CD4-positive, CD25-positive, alpha-beta regulatory T cell (primary cell): ENCODE data around the gene IDI1. TPM values are rescaled to one million over a fixed set of nuclear protein-coding genes. Genes with fewer than 3 reads are reported as not detected.
A peak's percentile ranks its signal among the peaks of the same experiment; 100 is the strongest.

Source experiments
- ATAC-seq, 2 donors: fragments of 150-1000 bp; cut with Tn5 transposase; one replicate each; pipeline ENCODE4 v1.10.0; 2021; ENCODE audit warnings: low read depth in 2 of 2, moderate number of reproducible peaks in 2 of 2, moderate library complexity in 1 of 2
- DNase-seq, 3 donors: peaks; one replicate each; pipeline versions ENCODE4 v3.0.0 to v3.0.0-alpha.2; 2012 to 2022; ENCODE audit warnings: mixed read lengths in 1 of 3
- H3K27ac ChIP-seq: one replicate; pipeline ENCODE4 v1.7.0; 2013; ENCODE audit warnings: mild to moderate bottlenecking, low read length; ENCODE audit not compliant: insufficient read depth, poor library complexity, severe bottlenecking
- H3K27me3 ChIP-seq: one replicate; pipeline ENCODE4 v1.7.0; 2013; ENCODE audit warnings: low read length; ENCODE audit not compliant: control insufficient read depth, insufficient read depth
- H3K36me3 ChIP-seq: one replicate; pipeline ENCODE4 v1.7.0; 2013; ENCODE audit warnings: mild to moderate bottlenecking, low read length, moderate library complexity; ENCODE audit not compliant: control insufficient read depth, insufficient read depth
- H3K4me1 ChIP-seq: 2 replicates; pipeline ENCODE4 v1.7.0; 2013; ENCODE audit warnings: mild to moderate bottlenecking, low read length; ENCODE audit not compliant: insufficient read depth, control insufficient read depth, poor library complexity, severe bottlenecking
- H3K4me3 ChIP-seq: one replicate; pipeline ENCODE4 v1.7.0; 2013; ENCODE audit warnings: low read depth, mild to moderate bottlenecking, low read length, moderate library complexity
- H3K9me3 ChIP-seq, 2 experiments: 1 replicate in 1 of 2; 2 replicates in 1 of 2; pipeline ENCODE4 v1.7.0; 2013; ENCODE audit warnings: low read length in 2 of 2, mild to moderate bottlenecking in 1 of 2, moderate library complexity in 1 of 2; ENCODE audit not compliant: control insufficient read depth in 2 of 2
- H3K27ac Mint-ChIP-seq, 3 donors: one replicate each; pipeline ENCODE4 v1.8.0; 2020 to 2022; ENCODE audit warnings: mild to moderate bottlenecking in 3 of 3, mixed read lengths in 3 of 3, moderate library complexity in 2 of 3
- H3K27me3 Mint-ChIP-seq: one replicate; pipeline ENCODE4 v1.8.0; 2022; ENCODE audit warnings: mild to moderate bottlenecking, mixed read lengths
- H3K36me3 Mint-ChIP-seq: one replicate; pipeline ENCODE4 v1.8.0; 2020; ENCODE audit warnings: mixed read lengths
- H3K4me1 Mint-ChIP-seq, 4 donors: one replicate each; pipeline ENCODE4 v1.8.0; 2020 to 2022; ENCODE audit warnings: mixed read lengths in 4 of 4, mild to moderate bottlenecking in 1 of 4
- H3K4me3 Mint-ChIP-seq, 4 donors: one replicate each; pipeline ENCODE4 v1.8.0; 2020 to 2022; ENCODE audit warnings: mild to moderate bottlenecking in 4 of 4, mixed read lengths in 4 of 4, moderate library complexity in 3 of 4
- H3K9me3 Mint-ChIP-seq, 7 donors: one replicate each; pipeline ENCODE4 v1.8.0; 2020 to 2022; ENCODE audit warnings: mixed read lengths in 7 of 7, mild to moderate bottlenecking in 3 of 7, moderate library complexity in 2 of 7
- polyA plus RNA-seq, 4 donors: library from polyadenylated mRNA; unstranded; fragments of 300-500 nt; fragmentation: Illumina TruSeq; gene quantifications; one replicate each; pipeline ENCODE4 v1.2.3, GENCODE V29; 2021
- total RNA-seq: library from RNA; stranded (reverse); gene quantifications from one replicate; pipeline ENCODE4 v1.2.3, GENCODE V29; 2022

IDI1 gene
- total and polyA plus RNA-seq, 5 donors from 2014 or later: 47.0 to 179 (median 50.2) TPM

GRCh38 chr10:1003884-1004670 is 44.8 kb downstream of the IDI1 start:
- peaks cover 9 to 12% of the 10 kb centered on the region in 2 experiments for H3K9me3 ChIP-seq
- Mint-ChIP-seq H3K4me1 (peaks cover 0 to 19% (median 4%) of the 10 kb centered on the region in 4 donors), H3K36me3 (peaks cover 65% of the 10 kb centered on the region), H3K4me3 (no peak overlapping the region), H3K27me3 (no peaks in the 10 kb centered on the region), H3K9me3 (peaks cover 0 to 18% (median 4%) of the 10 kb centered on the region in 7 donors), H3K27ac (peak overlapping the region in 1 of 3 donors; percentile 20)
- no peaks in the 10 kb centered on the region for H3K4me1 ChIP-seq
- DNase-seq (no peak), ATAC-seq (no peak)
- no peaks in the 10 kb centered on the region for H3K27me3 ChIP-seq
- no peak overlapping the region for H3K27ac ChIP-seq
- no peak overlapping the region for H3K4me3 ChIP-seq
- peaks cover 94% of the 10 kb centered on the region for H3K36me3 ChIP-seq

GRCh38 chr10:1002425-1003006 is 46.4 kb downstream of the IDI1 start:
- no peak for ATAC-seq
- H3K27ac ChIP-seq: no peak overlapping the region
- H3K27me3 ChIP-seq: no peaks in the 10 kb centered on the region
- Mint-ChIP-seq H3K4me1 (peaks cover 0 to 17% (median 4%) of the 10 kb centered on the region in 4 donors), H3K4me3 (no peak overlapping the region), H3K36me3 (peaks cover 64% of the 10 kb centered on the region), H3K9me3 (peaks cover 0 to 18% (median 4%) of the 10 kb centered on the region in 7 donors), H3K27ac (no peak overlapping the region), H3K27me3 (no peaks in the 10 kb centered on the region)
- H3K4me1 ChIP-seq: no peaks in the 10 kb centered on the region
- DNase-seq: no peak
- no peak overlapping the region for H3K4me3 ChIP-seq
- H3K36me3 ChIP-seq: peaks cover 94% of the 10 kb centered on the region
- H3K9me3 ChIP-seq: peaks cover 9 to 12% of the 10 kb centered on the region in 2 experiments

GRCh38 chr10:997266-998022 is 51.5 kb downstream of the IDI1 start:
- Histone ChIP-seq H3K4me3 (no peak overlapping the region), H3K4me1 (no peaks in the 10 kb centered on the region), H3K27me3 (no peaks in the 10 kb centered on the region), H3K27ac (no peak overlapping the region), H3K36me3 (peaks cover 94% of the 10 kb centered on the region), H3K9me3 (peaks cover 2 to 6% of the 10 kb centered on the region in 2 experiments)
- Mint-ChIP-seq H3K36me3 (peaks cover 69% of the 10 kb centered on the region), H3K27me3 (no peaks in the 10 kb centered on the region), H3K27ac (no peak overlapping the region), H3K4me1 (peaks cover 0 to 10% (median 6%) of the 10 kb centered on the region in 4 donors), H3K4me3 (no peak overlapping the region), H3K9me3 (peaks cover 0 to 11% (median 3%) of the 10 kb centered on the region in 7 donors)
- no peak for DNase-seq
- no peak for ATAC-seq

- no peak overlapping the region for H3K4me3 ChIP-seq
- peaks cover 0 to 12% (median 9%) of the 10 kb centered on the region in 4 donors for H3K4me1 Mint-ChIP-seq
- H3K27me3 ChIP-seq: no peaks in the 10 kb centered on the region
- H3K4me3 Mint-ChIP-seq: no peak overlapping the region
- peaks cover 0 to under 1% (median 0%) of the 10 kb centered on the region in 7 donors for H3K9me3 Mint-ChIP-seq
- no peaks in the 10 kb centered on the region for H3K9me3 ChIP-seq
- ATAC-seq (no peak), DNase-seq (no peak)
- peaks cover 82% of the 10 kb centered on the region for H3K36me3 ChIP-seq
- no peaks in the 10 kb centered on the region for H3K27me3 Mint-ChIP-seq
- no peaks in the 10 kb centered on the region for H3K4me1 ChIP-seq
- H3K27ac ChIP-seq: no peak overlapping the region
- peaks cover 55% of the 10 kb centered on the region for H3K36me3 Mint-ChIP-seq
- H3K27ac Mint-ChIP-seq: no peak overlapping the region
Observed at GRCh38 chr10:996031-996430, 52.9 kb downstream of the IDI1 start.

GRCh38 chr10:995559-995926 is 53.4 kb downstream of the IDI1 start:
- Mint-ChIP-seq H3K4me3 (peak overlapping the region in 1 of 4 donors; percentile 13), H3K36me3 (peaks cover 53% of the 10 kb centered on the region), H3K9me3 (no peaks in the 10 kb centered on the region), H3K4me1 (peaks cover 0 to 17% (median 11%) of the 10 kb centered on the region in 4 donors), H3K27me3 (no peaks in the 10 kb centered on the region), H3K27ac (peak overlapping the region in 2 of 3 donors; percentile 34 to 91)
- Histone ChIP-seq H3K27ac (no peak overlapping the region), H3K9me3 (no peaks in the 10 kb centered on the region), H3K4me1 (no peaks in the 10 kb centered on the region), H3K36me3 (peaks cover 82% of the 10 kb centered on the region), H3K4me3 (no peak overlapping the region), H3K27me3 (no peaks in the 10 kb centered on the region)
- ATAC-seq (no peak), DNase-seq (no peak)

- peak overlapping the region in 2 of 3 donors; percentile 34 to 91 for H3K27ac Mint-ChIP-seq
- no peaks in the 10 kb centered on the region for H3K9me3 ChIP-seq
- H3K9me3 Mint-ChIP-seq: no peaks in the 10 kb centered on the region
- H3K4me3 Mint-ChIP-seq: peak overlapping the region in 1 of 4 donors; percentile 15
- H3K27me3 Mint-ChIP-seq: no peaks in the 10 kb centered on the region
- no peak for DNase-seq
- H3K4me3 ChIP-seq: no peak overlapping the region
- H3K4me1 ChIP-seq: peaks cover 3% of the 10 kb centered on the region
- H3K27ac ChIP-seq: no peak overlapping the region
- ATAC-seq: no peak
- no peaks in the 10 kb centered on the region for H3K27me3 ChIP-seq
- H3K36me3 ChIP-seq: peaks cover 79% of the 10 kb centered on the region
- peaks cover 52% of the 10 kb centered on the region for H3K36me3 Mint-ChIP-seq
- H3K4me1 Mint-ChIP-seq: peaks cover 0 to 21% (median 14%) of the 10 kb centered on the region in 4 donors
Observed at GRCh38 chr10:994836-995558, 53.9 kb downstream of the IDI1 start.

- Histone ChIP-seq H3K36me3 (peaks cover 58% of the 10 kb centered on the region), H3K4me3 (no peak overlapping the region), H3K27ac (no peak overlapping the region), H3K4me1 (peaks cover 18% of the 10 kb centered on the region), H3K27me3 (no peaks in the 10 kb centered on the region), H3K9me3 (no peaks in the 10 kb centered on the region)
- H3K4me1 Mint-ChIP-seq: peaks cover 4 to 41% (median 27%) of the 10 kb centered on the region in 4 donors
- H3K27me3 Mint-ChIP-seq: no peaks in the 10 kb centered on the region
- H3K9me3 Mint-ChIP-seq: peaks cover 0 to 2% (median 0%) of the 10 kb centered on the region in 7 donors
- peaks cover 38% of the 10 kb centered on the region for H3K36me3 Mint-ChIP-seq
- DNase-seq: no peak
- no peak for ATAC-seq
- peak overlapping the region in 1 of 4 donors; percentile 18 for H3K4me3 Mint-ChIP-seq
- peak overlapping the region in 1 of 3 donors; percentile 54 for H3K27ac Mint-ChIP-seq
Observed at GRCh38 chr10:992871-993270, 56.0 kb downstream of the IDI1 start.
